Measurements from ENCODE around the gene CYP4A22.
"Not testable (repeated sequence)": the region's sequence is repeated elsewhere in the genome, so short reads cannot be mapped to it uniquely, and the experiment has no call there.

Gene CYP4A22, protein sequence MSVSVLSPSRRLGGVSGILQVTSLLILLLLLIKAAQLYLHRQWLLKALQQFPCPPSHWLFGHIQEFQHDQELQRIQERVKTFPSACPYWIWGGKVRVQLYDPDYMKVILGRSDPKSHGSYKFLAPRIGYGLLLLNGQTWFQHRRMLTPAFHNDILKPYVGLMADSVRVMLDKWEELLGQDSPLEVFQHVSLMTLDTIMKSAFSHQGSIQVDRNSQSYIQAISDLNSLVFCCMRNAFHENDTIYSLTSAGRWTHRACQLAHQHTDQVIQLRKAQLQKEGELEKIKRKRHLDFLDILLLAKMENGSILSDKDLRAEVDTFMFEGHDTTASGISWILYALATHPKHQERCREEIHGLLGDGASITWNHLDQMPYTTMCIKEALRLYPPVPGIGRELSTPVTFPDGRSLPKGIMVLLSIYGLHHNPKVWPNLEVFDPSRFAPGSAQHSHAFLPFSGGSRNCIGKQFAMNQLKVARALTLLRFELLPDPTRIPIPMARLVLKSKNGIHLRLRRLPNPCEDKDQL

DNA sequence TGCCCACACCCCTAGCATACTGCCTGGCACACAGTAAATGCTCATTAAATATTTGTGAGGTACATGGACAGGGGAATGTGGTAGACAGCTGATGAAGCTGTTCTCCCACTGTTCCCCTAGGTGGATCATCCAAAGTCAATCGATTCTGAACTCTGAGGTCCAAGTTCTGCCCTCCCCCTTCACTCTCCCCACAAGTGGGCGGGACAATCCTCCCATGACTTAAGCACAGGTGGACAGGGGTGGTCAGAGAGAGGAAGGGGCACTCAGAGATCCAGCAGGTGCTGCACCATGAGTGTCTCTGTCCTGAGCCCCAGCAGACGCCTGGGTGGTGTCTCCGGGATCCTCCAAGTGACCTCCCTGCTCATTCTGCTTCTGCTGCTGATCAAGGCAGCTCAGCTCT, at the start of gene CYP4A22:
Gene CYP4A22 (plus strand): TSS at position 244 of the 400 bp plus-strand sequence. CDS start 45 bp downstream, at position 289.
- DNase-seq (ENCODE audit: low read depth in 2 of 3, low spot score in 1 of 3), result no peak

DNA sequence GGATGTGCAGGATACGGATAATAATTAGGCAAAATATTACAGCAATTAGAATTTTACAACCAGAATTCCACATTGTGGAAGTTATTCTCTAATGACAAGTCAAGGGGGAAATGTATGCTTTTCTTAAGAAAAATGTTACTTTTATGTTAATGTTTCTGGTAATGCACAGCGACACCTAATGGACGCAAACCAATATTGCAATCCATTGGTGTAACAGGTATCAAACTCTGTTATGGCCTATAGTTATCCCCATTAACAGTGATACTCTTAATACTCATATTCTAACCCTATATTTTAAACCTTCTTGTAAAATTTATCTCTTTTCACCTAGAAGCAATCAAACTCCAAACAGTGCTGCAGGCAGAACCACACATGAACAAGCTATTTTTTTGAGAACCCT, 47.9 kb upstream of the CYP4A22 start:
- peak in 1 of 3 donors; percentile 6 for DNase-seq (ENCODE audit: low read depth in 2 of 3, low spot score in 1 of 3)

DNA sequence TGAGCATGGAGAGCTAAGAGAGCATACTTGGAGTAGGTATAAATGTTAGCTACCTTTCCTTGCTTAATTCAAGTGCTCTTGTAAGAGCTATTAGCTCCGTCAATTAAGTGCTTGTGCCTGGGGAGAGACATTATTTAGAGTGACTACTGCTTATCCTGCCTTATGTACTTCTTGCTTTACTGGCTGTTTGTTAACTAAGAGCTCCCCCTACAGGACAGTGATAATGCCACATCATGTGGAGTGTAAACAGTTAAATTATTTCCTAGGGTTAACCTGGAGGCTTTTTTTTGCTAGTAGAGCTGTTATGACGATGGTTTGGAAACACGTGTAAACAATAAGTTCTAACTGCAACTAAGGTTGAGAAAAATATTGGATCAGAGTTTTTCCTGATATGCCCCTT, 45.8 kb upstream of the CYP4A22 start:
- not testable (repeated sequence) for DNase-seq (ENCODE audit: low read depth in 2 of 3, low spot score in 1 of 3)

DNA sequence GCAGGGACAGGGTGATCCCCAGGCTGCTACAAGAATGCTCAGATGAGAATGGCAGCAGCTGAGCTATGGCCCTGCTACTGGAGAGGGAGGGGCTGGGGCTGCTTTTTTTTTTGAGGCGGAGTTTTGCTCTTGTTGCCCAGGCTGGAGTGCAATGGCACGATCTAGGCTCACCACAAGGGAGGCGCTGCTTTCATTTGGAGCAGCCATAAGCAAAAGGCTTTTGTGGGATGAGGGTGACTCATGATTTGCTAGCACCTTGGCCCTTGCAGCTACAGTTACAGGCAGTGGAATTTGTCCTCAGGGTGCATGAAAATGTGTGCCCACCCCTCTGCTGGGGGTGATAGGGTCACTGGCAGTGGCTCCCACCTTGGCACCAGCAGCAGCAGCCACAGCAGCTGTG, 32.4 kb upstream of the CYP4A22 start:
- no peak for DNase-seq (ENCODE audit: low read depth in 2 of 3, low spot score in 1 of 3)

DNA sequence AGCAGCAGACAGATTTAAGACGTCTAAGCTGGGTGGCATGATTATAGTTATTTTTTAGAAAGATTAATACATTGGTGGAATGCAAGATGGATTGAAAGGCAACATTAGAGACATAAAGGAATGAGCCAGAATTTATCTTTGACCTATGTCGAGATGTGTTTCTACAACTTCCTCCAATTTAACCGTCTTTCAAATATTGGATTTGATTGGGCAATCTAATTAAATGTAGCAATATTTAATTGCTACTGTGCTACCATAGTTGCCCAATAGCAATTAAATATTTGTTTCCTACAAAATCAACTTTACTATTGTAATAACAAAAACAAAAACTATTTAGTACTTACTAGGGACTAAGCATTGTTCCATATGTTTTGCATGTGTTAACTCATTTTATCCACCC, 30.4 kb upstream of the CYP4A22 start:
- no peak for DNase-seq (ENCODE audit: low read depth in 2 of 3, low spot score in 1 of 3)

DNA sequence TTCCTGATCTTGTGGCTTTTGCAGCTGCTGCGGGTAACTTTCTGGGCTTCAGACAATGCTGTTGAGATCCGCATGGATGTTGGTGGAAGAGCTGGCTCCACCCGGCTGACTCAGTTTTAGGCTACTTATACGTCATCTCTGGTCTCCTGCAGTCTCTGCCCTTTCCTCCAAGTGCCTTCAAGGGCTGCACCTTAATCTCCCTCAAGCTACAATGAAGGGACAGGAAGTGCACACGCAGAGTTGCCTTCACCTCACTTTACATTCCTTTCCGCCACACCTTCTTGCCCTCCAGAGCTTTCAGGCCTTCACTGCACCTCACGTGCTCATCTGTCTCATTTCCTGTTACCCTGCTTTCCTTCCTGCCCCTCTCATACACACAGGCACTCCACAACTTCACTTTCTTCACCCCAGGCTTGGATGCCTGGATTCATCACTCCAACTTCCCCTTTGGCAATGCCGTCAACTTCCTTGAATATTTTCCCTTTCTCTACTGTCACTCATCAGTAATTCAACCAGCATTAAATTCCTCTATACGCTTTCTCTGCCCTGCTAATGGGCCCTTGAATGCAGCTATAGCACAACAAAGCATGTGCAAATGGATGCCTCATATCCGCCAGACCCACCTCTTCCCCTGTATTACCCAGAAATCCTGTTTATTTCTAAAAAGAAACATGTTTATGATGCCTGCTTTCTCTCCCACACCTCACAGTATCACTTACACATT, 29.2 kb upstream of the CYP4A22 start:
- not testable (repeated sequence) for DNase-seq (ENCODE audit: low read depth in 2 of 3, low spot score in 1 of 3)

DNA sequence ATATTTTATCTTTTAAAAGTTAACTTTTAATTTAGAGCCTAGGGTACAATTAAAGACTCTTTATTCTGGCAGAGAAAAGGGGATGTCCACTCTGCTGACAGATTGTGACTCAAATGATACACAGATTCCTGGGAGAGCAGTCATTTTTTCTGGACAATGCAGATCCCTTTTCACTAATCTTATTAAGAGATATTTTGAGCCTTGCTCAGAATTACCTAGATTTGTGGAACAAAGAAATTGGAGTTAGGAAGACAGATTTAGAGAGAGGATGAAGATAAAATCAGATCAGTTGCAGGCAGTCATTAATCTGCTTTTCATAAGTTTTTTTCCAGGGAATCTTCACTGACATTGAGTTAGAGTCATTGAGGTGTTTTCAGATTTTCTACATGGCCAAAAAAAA, 27.8 kb upstream of the CYP4A22 start:
- not testable (repeated sequence) for DNase-seq (ENCODE audit: low read depth in 2 of 3, low spot score in 1 of 3)

DNA sequence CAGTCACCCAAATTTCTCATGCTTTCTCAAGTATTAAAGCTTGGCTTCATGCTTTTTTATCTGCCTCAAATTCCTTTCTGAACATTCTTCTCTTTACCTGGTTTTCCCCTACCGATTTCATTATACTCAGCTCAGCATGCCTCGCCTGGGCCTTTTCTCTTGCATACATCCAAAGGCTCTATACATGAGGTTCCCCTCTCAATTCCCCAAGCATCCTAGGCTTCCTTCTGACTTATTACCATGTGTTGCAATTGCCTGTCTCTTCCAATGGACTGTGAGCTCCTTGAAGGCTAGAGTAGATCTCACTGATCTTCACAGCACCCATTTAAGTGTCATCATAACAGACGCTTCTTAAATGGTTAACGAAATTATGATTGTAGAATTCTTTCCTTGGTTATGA, 24.1 kb upstream of the CYP4A22 start:
- no peak for DNase-seq (ENCODE audit: low read depth in 2 of 3, low spot score in 1 of 3)

DNA sequence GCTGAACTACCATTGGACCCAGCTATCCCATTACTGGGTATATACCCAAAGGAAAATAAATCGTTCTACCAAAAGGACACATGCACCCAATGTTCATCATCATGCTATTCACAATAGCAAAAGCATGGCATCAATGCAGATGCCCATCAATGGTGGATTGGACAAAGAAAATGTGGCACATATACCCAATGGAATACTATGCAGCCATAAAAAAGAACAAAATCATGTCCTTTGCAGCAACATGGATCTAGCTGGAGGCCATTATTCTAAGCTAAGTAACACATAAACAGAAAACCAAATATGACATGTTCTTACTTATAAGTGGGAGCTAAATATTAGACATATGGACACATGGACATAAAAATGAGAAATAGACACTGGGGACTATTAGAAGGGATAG, 16.2 kb upstream of the CYP4A22 start:
- DNase-seq (ENCODE audit: low read depth in 2 of 3, low spot score in 1 of 3), result not testable (repeated sequence)

DNA sequence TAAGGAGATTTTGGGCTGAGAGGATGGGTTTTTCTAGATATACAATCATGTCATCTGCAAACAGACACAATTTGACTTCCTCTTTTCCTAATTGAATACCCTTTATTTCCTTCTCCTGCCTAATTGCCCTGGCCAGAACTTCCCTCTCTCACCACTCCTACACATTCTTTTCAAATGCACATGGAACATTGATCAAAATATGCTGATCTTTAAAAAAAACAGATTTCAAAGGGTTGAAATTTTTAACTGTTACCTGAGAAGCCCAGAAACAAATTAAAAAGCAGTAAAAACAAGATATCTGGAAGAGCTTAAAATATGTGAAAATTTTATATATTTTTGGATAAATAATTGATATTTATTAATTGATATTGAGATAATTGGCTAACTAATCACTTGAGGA, 12.4 kb upstream of the CYP4A22 start:
- DNase-seq (ENCODE audit: low read depth in 2 of 3, low spot score in 1 of 3), result not testable (repeated sequence)

DNA sequence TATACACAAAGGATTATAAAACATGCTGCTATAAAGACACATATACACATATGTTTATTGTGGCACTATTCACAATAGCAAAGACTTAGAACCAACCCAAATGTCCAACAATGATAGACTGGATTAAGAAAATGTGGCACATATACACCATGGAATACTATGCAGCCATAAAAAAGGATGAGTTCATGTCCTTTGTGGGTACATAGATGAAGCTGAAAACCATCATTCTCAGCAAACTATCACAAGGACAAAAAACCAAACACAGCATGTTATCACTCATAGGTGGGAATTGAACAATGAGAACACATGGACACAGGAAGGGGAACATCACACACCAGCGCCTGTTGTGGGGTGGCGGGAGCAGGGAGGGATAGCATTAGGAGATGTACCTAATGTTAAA, 10.2 kb upstream of the CYP4A22 start:
- not testable (repeated sequence) for DNase-seq (ENCODE audit: low read depth in 2 of 3, low spot score in 1 of 3)

DNA sequence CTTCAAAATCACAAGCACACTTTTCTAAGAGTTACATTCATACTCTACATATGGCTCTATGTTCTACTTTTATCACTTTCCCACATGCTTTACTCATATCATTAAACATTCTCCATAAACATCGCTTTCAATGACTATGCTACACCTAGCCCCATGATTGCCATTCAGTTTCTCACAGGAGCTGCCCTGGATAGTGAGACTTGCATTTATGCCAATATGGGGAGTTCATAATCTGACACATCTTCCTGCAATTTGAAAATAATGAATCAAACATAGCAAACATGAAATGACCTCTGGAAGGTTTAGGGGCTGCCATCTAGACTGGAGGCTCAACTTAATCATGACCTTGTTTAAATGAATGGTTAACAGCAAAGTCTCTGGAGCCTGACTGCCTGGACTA, 9.0 kb upstream of the CYP4A22 start:
- no peak for DNase-seq (ENCODE audit: low read depth in 2 of 3, low spot score in 1 of 3)

DNA sequence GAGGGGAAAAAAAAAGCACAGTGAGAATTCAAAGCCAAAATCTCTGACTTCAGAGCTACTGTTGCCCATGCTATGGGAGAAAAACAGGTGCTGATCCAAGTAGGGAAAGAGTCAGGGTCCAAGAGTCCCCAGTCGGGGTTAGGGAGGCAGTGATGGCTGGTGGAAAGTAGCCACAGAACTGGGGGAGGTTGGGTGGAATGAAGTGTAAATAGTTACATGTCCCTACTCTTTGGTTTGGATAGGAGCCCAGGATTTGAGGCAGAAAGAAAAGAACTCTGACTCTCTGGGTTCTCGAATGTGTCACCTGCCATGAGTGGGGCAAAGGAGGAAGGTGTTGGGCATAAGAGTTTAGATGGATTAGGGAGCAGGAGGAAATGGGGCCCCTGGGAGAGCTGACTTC, 8.4 kb upstream of the CYP4A22 start:
- DNase-seq (ENCODE audit: low read depth in 2 of 3, low spot score in 1 of 3), result not testable (repeated sequence)

DNA sequence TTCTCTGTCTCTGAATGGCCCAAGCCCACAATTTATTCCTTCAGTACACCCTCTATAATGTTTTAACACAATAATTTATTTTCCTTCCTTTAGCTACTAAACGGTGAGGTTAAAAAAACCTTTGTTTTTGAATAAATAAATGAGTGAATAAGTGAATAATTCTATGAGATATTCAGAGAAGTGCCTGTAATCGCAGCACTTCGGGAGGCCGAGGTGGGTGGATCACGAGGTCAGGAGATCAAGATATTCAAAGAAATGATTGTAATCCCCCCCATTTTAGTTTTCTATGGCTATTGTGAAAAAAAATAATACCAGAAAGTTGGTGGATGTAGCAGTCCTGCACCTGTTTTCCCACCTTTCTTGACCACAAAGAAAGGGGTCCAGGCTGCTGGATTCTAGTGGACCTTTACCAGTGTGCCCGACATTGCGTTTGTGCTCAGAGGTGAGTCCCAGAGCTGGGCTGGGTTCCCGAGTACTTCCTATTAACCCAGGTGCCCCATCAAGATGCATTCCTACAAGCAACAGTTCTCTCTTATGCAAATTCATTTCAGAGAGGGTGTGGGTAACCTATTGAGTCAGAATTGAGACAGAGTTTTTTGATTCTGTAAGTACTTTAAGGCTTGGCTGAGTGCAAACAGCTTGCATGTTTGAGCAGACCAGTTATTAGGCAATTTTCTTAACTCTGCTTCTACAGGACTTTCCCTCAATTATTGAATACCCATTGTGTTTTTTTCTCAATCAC, 7.6 kb upstream of the CYP4A22 start:
- DNase-seq (ENCODE audit: low read depth in 2 of 3, low spot score in 1 of 3), result not testable (repeated sequence)

DNA sequence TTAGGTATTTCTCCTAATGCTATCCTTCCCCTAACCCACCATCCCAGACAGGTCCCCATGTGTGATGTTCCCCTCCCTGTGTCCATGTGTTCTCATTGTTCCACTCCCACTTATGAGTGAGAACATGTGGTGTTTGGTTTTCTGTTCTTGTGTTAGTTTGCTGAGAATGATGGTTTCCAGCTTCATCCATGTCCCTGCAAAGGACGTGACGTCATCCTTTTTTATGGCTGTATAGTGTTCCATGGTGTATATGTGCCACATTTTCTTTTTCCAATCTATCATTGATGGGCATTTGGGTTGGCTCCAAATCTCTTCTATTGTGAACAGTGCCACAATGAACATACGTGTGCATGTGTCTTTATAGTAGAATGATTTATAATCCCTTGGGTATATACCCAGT, 4.6 kb upstream of the CYP4A22 start:
- not testable (repeated sequence) for DNase-seq (ENCODE audit: low read depth in 2 of 3, low spot score in 1 of 3)

DNA sequence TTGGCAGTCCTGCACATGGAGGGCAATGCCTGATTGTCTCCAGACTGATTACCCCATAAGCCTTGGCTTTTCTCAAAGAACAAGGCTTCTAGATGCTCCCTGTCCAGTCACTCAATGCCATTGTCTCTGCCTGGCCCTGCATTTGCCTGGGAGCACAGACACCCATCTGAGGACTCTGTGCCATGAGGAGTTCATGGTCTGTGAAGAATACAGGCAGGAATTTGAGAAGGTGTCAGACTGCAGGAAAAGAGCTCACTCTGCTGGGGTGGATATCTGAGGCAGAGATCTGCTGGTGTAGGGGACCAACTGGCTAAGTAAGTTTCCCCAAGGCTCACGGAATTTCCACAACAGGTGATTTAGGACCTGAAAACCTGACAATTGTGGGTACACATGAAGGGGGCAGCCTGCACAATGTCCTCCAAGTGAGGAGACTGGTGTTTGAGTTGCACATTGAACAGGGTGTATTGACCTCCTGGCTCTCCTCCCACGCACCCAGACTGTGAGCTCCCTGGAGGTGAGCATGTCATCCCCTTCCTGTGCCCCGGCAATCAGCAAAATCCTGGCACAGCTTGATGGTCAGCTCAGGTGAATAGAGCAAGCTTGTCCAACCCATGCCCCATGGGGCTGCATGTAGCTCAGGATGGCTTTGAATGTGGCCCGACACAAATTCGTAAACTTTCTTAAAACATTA, 829 bp downstream of the CYP4A22 start:
- DNase-seq (ENCODE audit: low read depth in 2 of 3, low spot score in 1 of 3), result no peak

DNA sequence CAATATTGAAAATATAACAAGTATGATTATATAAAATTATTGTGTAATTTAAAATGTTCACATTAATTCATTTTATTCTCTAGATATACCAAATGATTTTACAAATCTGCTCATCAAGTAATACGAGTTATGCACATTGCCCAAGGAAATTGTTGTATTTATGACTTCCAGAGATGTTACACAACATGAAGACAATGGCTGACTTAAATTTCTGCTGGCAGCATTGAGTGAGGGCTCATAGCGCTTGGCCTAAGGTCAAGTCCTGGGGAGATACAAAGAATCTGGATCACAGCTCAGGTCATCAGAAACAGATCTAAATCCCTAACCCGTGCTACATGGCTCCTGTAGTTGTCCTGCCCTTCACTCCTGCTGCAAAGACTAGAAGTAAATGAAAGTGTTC, 3.1 kb downstream of the CYP4A22 start:
- DNase-seq (ENCODE audit: low read depth in 2 of 3, low spot score in 1 of 3), result not testable (repeated sequence)

DNA sequence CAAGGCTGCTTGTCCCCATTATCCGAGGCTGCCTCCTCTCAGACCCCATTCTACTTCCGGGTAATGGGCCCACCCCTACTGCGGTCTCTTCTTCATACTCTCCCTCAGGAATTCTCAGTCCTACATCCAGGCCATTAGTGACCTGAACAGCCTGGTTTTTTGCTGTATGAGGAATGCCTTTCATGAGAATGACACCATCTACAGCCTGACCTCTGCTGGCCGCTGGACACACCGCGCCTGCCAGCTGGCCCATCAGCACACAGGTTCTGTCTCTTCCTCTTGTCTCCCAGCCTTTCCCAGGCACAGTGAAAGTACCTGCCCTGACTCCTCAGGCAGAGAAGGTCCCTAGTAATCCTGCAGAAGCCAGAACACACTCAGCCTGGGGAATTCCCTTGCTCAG, 6.4 kb downstream of the CYP4A22 start:
- not testable (repeated sequence) for DNase-seq (ENCODE audit: low read depth in 2 of 3, low spot score in 1 of 3)

DNA sequence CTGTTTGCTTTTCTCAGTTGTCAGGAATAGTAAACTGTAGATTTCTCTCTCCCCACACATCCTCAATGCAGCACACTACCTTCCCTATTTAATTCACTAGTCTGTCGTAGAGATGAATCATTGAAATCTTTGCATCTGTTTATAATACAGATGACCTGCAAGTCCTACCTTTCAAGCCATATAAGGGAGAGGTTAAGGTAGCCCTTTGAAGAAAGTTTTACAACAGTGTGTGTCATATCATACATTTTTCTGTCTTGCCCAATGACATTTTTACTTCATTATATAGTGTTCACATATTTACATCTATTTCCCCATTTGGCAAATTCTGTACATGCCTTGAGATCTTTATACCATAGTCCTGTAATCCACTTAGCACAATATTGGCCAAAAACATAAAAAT, 9.3 kb downstream of the CYP4A22 start:
- not testable (repeated sequence) for DNase-seq (ENCODE audit: low read depth in 2 of 3, low spot score in 1 of 3)

DNA sequence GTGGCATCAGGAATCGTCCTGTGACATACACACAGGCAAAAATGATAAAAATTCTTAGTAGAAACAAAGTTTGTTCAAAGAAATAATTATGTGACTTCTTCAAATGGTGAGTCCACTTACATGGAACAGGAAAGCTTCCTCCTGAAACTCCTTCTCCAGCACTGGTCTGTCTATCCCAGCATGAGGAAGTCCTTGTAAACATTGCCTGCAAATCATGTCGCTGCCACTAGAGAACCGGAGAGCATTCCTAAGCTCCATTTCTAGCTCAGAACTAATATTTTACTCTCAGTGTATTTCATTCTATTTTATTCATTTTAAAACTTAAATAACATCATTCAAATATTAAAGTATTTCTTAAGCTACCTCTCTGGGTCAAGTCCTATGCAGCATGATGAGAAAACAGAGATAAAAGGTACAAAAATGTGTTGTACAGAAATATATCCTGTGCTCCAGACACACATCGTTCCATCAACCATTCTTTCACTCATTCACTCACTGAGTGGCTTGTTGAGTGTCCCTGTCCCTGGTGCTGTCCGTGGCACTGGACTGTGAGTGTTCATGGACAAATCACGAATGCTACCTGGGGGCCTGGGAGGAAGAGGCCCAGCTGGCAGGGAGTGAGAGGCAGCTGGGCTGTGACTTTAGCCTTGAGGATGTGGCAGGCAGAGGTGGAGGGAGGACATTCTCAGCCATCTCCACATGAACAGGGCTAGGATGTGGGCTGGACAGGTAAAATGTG, 10.0 kb downstream of the CYP4A22 start:
- DNase-seq (ENCODE audit: low read depth in 2 of 3, low spot score in 1 of 3), result no peak
